ENCODE data around the gene PRMT2.

- no peak for TF ChIP-seq MAX (IDR thresholded peaks at IDR 0.05)
- TF ChIP-seq EGR1 (IDR thresholded peaks at IDR 0.05): no peak
- TF ChIP-seq EP300 (IDR thresholded peaks at IDR 0.05; ENCODE audit: borderline replicate concordance): no peak
- no peak for TF ChIP-seq USF1 (IDR thresholded peaks at IDR 0.05)
- TF ChIP-seq RAD21 (IDR thresholded peaks at IDR 0.05; ENCODE audit: low read depth): no peak
- TF ChIP-seq TEAD4 (IDR thresholded peaks at IDR 0.05): no peak
- TF ChIP-seq CEBPB (IDR thresholded peaks at IDR 0.05): no peak
- TF ChIP-seq REST (IDR thresholded peaks at IDR 0.05; ENCODE audit: low read depth): no peak
- no peak for TF ChIP-seq FOXM1 (IDR thresholded peaks at IDR 0.05; ENCODE audit: borderline replicate concordance, low read depth)
- TF ChIP-seq TAF1 (IDR thresholded peaks at IDR 0.05; ENCODE audit: low read depth): no peak
- no peak for TF ChIP-seq CREB1 (IDR thresholded peaks at IDR 0.05; ENCODE audit: low read depth)
- no peak for TF ChIP-seq YY1 (IDR thresholded peaks at IDR 0.05; ENCODE audit: low read depth)
- no peak for TF ChIP-seq TCF12 (IDR thresholded peaks at IDR 0.05; ENCODE audit: low read depth)
- TF ChIP-seq ZBTB7A (IDR thresholded peaks at IDR 0.05; ENCODE audit: low read depth): no peak
Observed at GRCh38 chr21:46645840-46646239, 10.4 kb downstream of the PRMT2 start.
